IMR-90 (cell line): ENCODE measurements around the gene HCN4. TPM values are rescaled to one million over a fixed set of nuclear protein-coding genes. Genes with fewer than 3 reads are reported as not detected.
A peak's percentile ranks its signal among the peaks of the same experiment; 100 is the strongest.

Experiments
- ATAC-seq: fragments of 200-7000 bp; cut with Tn5 transposase; 2 replicates; pipeline ENCODE4 v1.9.1; 2020; ENCODE audit warnings: low read depth, mild to moderate bottlenecking, moderate library complexity
- BruUV-seq: library from RNA; stranded (reverse); fragments of 400-500 nt; replicated peaks from 2 replicates; lab custom pipeline; 2021; lab: Mats Ljungman, UMichigan
- CTCF ChIA-PET: fragments of 300-600 bp; formaldehyde crosslinking; extraction: SDS; loops from one replicate; lab custom pipeline; 2021; ENCODE audit warnings: antibody characterized with exemption; lab: Yijun Ruan, JAX
- POLR2A ChIA-PET: fragments of 300-600 bp; sonication (Branson Sonifier 250); formaldehyde crosslinking; loops from one replicate; lab custom pipeline; 2022; ENCODE audit warnings: antibody characterized with exemption; ENCODE audit not compliant: unreplicated experiment; lab: Charles Lee
- DNase-seq: peaks from one replicate; pipeline ENCODE4 v3.0.0; 2013
- H2AFZ ChIP-seq: replicated peaks from 2 replicates; pipeline ENCODE3; 2013; ENCODE audit warnings: low read length, mild to moderate bottlenecking; ENCODE audit not compliant: poor library complexity
- H2AK5ac ChIP-seq: 2 replicates; pipeline ENCODE4 v1.6.1; 2013; ENCODE audit warnings: low read depth, low read length, inconsistent platforms
- H2AK9ac ChIP-seq: replicated peaks from 2 replicates; pipeline ENCODE3; 2013; ENCODE audit warnings: mild to moderate bottlenecking, low read depth, low read length, moderate library complexity; ENCODE audit not compliant: poor library complexity
- H2BK120ac ChIP-seq: 2 replicates; pipeline ENCODE4 v1.6.1; 2013; ENCODE audit warnings: low read depth, low read length, inconsistent platforms
- H2BK15ac ChIP-seq: 3 replicates; pipeline ENCODE4 v1.6.1; 2013; ENCODE audit warnings: low read depth, low read length, inconsistent platforms
- H2BK20ac ChIP-seq: 2 replicates; pipeline ENCODE4 v1.6.1; 2013; ENCODE audit warnings: low read depth, mild to moderate bottlenecking, inconsistent platforms, low read length, moderate library complexity
- H2BK5ac ChIP-seq: 2 replicates; pipeline ENCODE4 v1.6.1; 2013; ENCODE audit warnings: mild to moderate bottlenecking, low read depth, low read length, inconsistent platforms; ENCODE audit not compliant: poor library complexity, severe bottlenecking
- H3K14ac ChIP-seq: replicated peaks from 2 replicates; pipeline ENCODE4 v1.6.1; 2013; ENCODE audit warnings: low read depth, low read length, inconsistent platforms
- H3K18ac ChIP-seq: 2 replicates; pipeline ENCODE4 v1.6.1; 2013; ENCODE audit warnings: low read depth, low read length, control low read depth
- H3K23ac ChIP-seq: 2 replicates; pipeline ENCODE4 v1.6.1; 2013; ENCODE audit warnings: low read depth, low read length, inconsistent platforms
- H3K27ac ChIP-seq: 2 replicates; pipeline ENCODE4 v1.5.1; 2013; ENCODE audit warnings: mild to moderate bottlenecking, control low read depth, low read length; ENCODE audit not compliant: insufficient read depth
- H3K27me3 ChIP-seq: 2 replicates; pipeline ENCODE4 v1.6.1; 2013; ENCODE audit warnings: low read length; ENCODE audit not compliant: control insufficient read depth, insufficient read depth
- H3K36me3 ChIP-seq: 2 replicates; pipeline ENCODE4 v1.6.1; 2013; ENCODE audit warnings: low read length, mixed read lengths; ENCODE audit not compliant: control insufficient read depth, insufficient read depth
- H3K4ac ChIP-seq: 2 replicates; pipeline ENCODE4 v1.6.1; 2013; ENCODE audit warnings: low read depth, low read length, inconsistent platforms
- H3K4me1 ChIP-seq: 2 replicates; pipeline ENCODE4 v1.6.1; 2013; ENCODE audit warnings: low read length, mixed read lengths; ENCODE audit not compliant: control insufficient read depth, insufficient read depth
- H3K4me2 ChIP-seq: 2 replicates; pipeline ENCODE4 v1.6.1; 2013; ENCODE audit warnings: low read depth, mild to moderate bottlenecking, control low read depth, low read length, moderate library complexity
- H3K4me3 ChIP-seq: 2 replicates; pipeline ENCODE4 v1.5.1; 2013; ENCODE audit warnings: low read depth, mild to moderate bottlenecking, control low read depth, low read length, moderate library complexity; ENCODE audit not compliant: insufficient read depth
- H3K56ac ChIP-seq: 2 replicates; pipeline ENCODE4 v1.6.1; 2013; ENCODE audit warnings: low read length, inconsistent platforms; ENCODE audit not compliant: insufficient read depth; ENCODE audit errors: extremely low read depth
- H3K79me1 ChIP-seq, 2 experiments: 2 replicates each; pipeline ENCODE4 v1.6.1; 2013; ENCODE audit warnings: low read length in 2 of 2, inconsistent platforms in 1 of 2, low read depth in 1 of 2
- H3K9ac ChIP-seq: 2 replicates; pipeline ENCODE4 v1.6.1; 2013; ENCODE audit warnings: low read depth, low read length, control low read depth
- H3K9me1 ChIP-seq: 2 replicates; pipeline ENCODE4 v1.6.1; 2013; ENCODE audit warnings: low read length, inconsistent platforms; ENCODE audit not compliant: insufficient read depth
- H3K9me3 ChIP-seq: 2 replicates; pipeline ENCODE4 v1.6.1; 2013; ENCODE audit warnings: low read length; ENCODE audit not compliant: control insufficient read depth, insufficient read depth
- H4K20me1 ChIP-seq: 2 replicates; pipeline ENCODE4 v1.6.1; 2013; ENCODE audit warnings: low read length, inconsistent platforms; ENCODE audit not compliant: insufficient read depth
- H4K5ac ChIP-seq: 2 replicates; pipeline ENCODE4 v1.6.1; 2013; ENCODE audit warnings: mild to moderate bottlenecking, low read depth, low read length, control low read depth
- H4K8ac ChIP-seq, 2 experiments: 2 replicates each; pipeline ENCODE4 v1.6.1; 2013; ENCODE audit warnings: low read depth in 2 of 2, low read length in 2 of 2, control low read depth in 1 of 2, inconsistent platforms in 1 of 2
- H4K91ac ChIP-seq: 2 replicates; pipeline ENCODE4 v1.6.1; 2013; ENCODE audit warnings: low read depth, low read length, inconsistent platforms; ENCODE audit not compliant: insufficient read depth
- BHLHE40 ChIP-seq: fragments of 150-350 bp; IDR thresholded peaks from 2 replicates; pipeline ENCODE4 v1.6.1; 2016; ENCODE audit warnings: mild to moderate bottlenecking, low read depth, low read length
- CHD1 ChIP-seq: IDR thresholded peaks from 2 replicates; pipeline ENCODE4 v1.6.1; 2012; ENCODE audit warnings: low read depth, low read length, improper control_type of control experiment
- CTCF ChIP-seq: conservative IDR thresholded peaks from 2 replicates; pipeline ENCODE4 v1.5.1; 2012; ENCODE audit warnings: mild to moderate bottlenecking, low read depth, low read length, improper control_type of control experiment
- MAZ ChIP-seq: IDR thresholded peaks from 2 replicates; pipeline ENCODE4 v1.6.1; 2012; ENCODE audit warnings: low read depth, mild to moderate bottlenecking, low read length, improper control_type of control experiment, moderate library complexity, borderline replicate concordance
- MXI1 ChIP-seq: IDR thresholded peaks from 2 replicates; pipeline ENCODE4 v1.6.1; 2012; ENCODE audit warnings: low read depth, mild to moderate bottlenecking, low read length, moderate library complexity, borderline replicate concordance
- NFE2L2 ChIP-seq: fragments of 150-350 bp; IDR thresholded peaks from 2 replicates; pipeline ENCODE4 v1.6.1; 2016; ENCODE audit warnings: low read depth, mild to moderate bottlenecking, low read length
- RCOR1 ChIP-seq: IDR thresholded peaks from 2 replicates; pipeline ENCODE4 v1.6.1; 2012; ENCODE audit warnings: mild to moderate bottlenecking, low read length, improper control_type of control experiment; ENCODE audit not compliant: insufficient replicate concordance
- RFX5 ChIP-seq: IDR thresholded peaks from 2 replicates; pipeline ENCODE4 v1.8.0; 2012; ENCODE audit warnings: low read depth, mild to moderate bottlenecking, low read length, moderate library complexity
- WGBS, 2 experiments: methylation state at CpG; one replicate each; pipeline versions ENCODE4 v1.1.5 to v1.1.7; 2013; ENCODE audit warnings: missing lambda C conversion rate in 2 of 2; ENCODE audit not compliant: insufficient read length in 1 of 2; ENCODE audit errors: extremely low coverage in 2 of 2; 5-methylcytosine and 5-hydroxymethylcytosine counted together
- dilution Hi-C: fragments of 300-500 bp; cut with HindIII; formaldehyde crosslinking; loops from one replicate; pipeline ENCODE4 v1.14.3; 2018; ENCODE audit warnings: low sequenced_read_pairs; ENCODE audit not compliant: unreplicated experiment
- in situ Hi-C: fragments of 300-500 bp; cut with MboI; formaldehyde crosslinking; loops from 3 replicates; pipeline ENCODE4 v1.14.3; 2019; ENCODE audit warnings: low sequenced_read_pairs, inconsistent platforms, mixed read lengths
- intact Hi-C: fragments of 100-400 bp; cut with micrococcal nuclease; formaldehyde crosslinking; loops from 2 replicates; pipeline ENCODE4 v1.10.0; 2022
- polyA plus RNA-seq, 3 experiments: library from polyadenylated mRNA; depleted of rRNA; stranded (reverse); fragments of >200 nt; gene quantifications; 2 replicates each; pipeline ENCODE4 v1.2.3, GENCODE V29; 2012; ENCODE audit warnings: low replicate concordance in 1 of 3
- total RNA-seq: library from RNA; depleted of rRNA; stranded (reverse); fragments of >200 nt; gene quantifications from 2 replicates; pipeline ENCODE4 v1.2.3, GENCODE V29; 2012

HCN4 gene
- total and polyA plus RNA-seq, 2 of the 4 experiments (the other 2 are of a cell fraction), result not detected

- Histone ChIP-seq H3K27ac (no peak overlapping the region), H2BK120ac (no peak overlapping the region), H4K5ac (no peak overlapping the region), H3K4ac (no peak overlapping the region), H4K91ac (no peak overlapping the region), H2BK20ac (no peak overlapping the region), H3K36me3 (no peaks in the 10 kb centered on the region), H2BK5ac (no peak overlapping the region), H3K14ac (no peak overlapping the region), H3K56ac (no peak overlapping the region), H2BK15ac (no peak overlapping the region), H3K18ac (no peak overlapping the region), H3K9ac (no peak overlapping the region), H3K4me1 (peaks cover 3% of the 10 kb centered on the region; the same call in 1 of the 2 replicates), H2AK5ac (no peak overlapping the region), H2AK9ac (peak overlapping the region; percentile 74), H3K9me1 (0 out of 2 replicates have a peak, but pooled peaks cover 4% of the 10 kb centered on the region), H4K8ac (no peak overlapping the region), H3K4me3 (no peak overlapping the region), H2AFZ (no peak overlapping the region), H3K9me3 (no peaks in the 10 kb centered on the region; the same call in 1 of the 2 replicates), H3K79me1 (no peaks in the 10 kb centered on the region), H3K27me3 (peaks cover 16% of the 10 kb centered on the region), H4K20me1 (no peaks in the 10 kb centered on the region), H3K4me2 (no peak overlapping the region), H3K23ac (no peak overlapping the region)
- ATAC-seq (no peak), DNase-seq (no peak)
- dilution Hi-C loops (no loop called here), in situ Hi-C loops (no loop called here), intact Hi-C loops (no loop called here)
- ChIA-PET CTCF (no interaction called here), POLR2A (no interaction called here)
- WGBS, 2 experiments, result no CpG with 5 or more reads among the region's 5 CpGs
- no TSS peak for BruUV-seq
- TF ChIP-seq NFE2L2, result no peak
- TF ChIP-seq BHLHE40, result no peak
- no peak for TF ChIP-seq CHD1
- no peak for TF ChIP-seq RFX5
- no peak for TF ChIP-seq CTCF
- TF ChIP-seq MAZ, result no peak
- no peak for TF ChIP-seq RCOR1
- no peak for TF ChIP-seq MXI1
These were observed 17.5 kb upstream of the HCN4 start for GRCh38 chr15:73386238-73386637.
